ENCODE data around the gene MFSD2B.

DNA sequence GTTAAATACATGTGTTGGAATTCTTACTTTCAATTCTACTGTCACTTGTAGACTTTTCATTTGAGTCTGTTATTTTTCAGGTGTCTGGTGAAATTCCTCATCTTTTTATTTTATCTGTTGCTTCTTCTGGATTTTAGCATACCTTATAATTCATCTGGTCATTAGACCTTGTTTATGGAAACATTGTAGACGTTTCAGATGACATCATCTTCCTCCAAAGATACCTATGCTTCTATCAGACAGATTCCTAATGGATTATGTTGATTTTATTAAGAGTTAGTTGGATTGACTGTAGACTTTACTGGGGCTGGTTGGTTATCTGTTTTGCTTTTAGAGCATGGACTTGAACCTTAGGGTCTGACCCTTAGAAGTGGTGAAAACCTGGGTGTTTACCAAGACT is 15.3 kb upstream of the MFSD2B start:
- TF ChIP-seq, protein P1, sequence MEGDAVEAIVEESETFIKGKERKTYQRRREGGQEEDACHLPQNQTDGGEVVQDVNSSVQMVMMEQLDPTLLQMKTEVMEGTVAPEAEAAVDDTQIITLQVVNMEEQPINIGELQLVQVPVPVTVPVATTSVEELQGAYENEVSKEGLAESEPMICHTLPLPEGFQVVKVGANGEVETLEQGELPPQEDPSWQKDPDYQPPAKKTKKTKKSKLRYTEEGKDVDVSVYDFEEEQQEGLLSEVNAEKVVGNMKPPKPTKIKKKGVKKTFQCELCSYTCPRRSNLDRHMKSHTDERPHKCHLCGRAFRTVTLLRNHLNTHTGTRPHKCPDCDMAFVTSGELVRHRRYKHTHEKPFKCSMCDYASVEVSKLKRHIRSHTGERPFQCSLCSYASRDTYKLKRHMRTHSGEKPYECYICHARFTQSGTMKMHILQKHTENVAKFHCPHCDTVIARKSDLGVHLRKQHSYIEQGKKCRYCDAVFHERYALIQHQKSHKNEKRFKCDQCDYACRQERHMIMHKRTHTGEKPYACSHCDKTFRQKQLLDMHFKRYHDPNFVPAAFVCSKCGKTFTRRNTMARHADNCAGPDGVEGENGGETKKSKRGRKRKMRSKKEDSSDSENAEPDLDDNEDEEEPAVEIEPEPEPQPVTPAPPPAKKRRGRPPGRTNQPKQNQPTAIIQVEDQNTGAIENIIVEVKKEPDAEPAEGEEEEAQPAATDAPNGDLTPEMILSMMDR (IDR thresholded peaks at IDR 0.05), result no peak
- TF ChIP-seq EP300 (IDR thresholded peaks at IDR 0.05), result no peak

Data from suprapubic skin (tissue), 3 donors.